ENCODE data around the gene SPTBN2. TPM values are rescaled to one million over a fixed set of nuclear protein-coding genes. Genes with fewer than 3 reads are reported as not detected.

Gene SPTBN2
- total RNA-seq, 2 donors from 2014 or later, result 3.7 to 7.1 TPM

DNA sequence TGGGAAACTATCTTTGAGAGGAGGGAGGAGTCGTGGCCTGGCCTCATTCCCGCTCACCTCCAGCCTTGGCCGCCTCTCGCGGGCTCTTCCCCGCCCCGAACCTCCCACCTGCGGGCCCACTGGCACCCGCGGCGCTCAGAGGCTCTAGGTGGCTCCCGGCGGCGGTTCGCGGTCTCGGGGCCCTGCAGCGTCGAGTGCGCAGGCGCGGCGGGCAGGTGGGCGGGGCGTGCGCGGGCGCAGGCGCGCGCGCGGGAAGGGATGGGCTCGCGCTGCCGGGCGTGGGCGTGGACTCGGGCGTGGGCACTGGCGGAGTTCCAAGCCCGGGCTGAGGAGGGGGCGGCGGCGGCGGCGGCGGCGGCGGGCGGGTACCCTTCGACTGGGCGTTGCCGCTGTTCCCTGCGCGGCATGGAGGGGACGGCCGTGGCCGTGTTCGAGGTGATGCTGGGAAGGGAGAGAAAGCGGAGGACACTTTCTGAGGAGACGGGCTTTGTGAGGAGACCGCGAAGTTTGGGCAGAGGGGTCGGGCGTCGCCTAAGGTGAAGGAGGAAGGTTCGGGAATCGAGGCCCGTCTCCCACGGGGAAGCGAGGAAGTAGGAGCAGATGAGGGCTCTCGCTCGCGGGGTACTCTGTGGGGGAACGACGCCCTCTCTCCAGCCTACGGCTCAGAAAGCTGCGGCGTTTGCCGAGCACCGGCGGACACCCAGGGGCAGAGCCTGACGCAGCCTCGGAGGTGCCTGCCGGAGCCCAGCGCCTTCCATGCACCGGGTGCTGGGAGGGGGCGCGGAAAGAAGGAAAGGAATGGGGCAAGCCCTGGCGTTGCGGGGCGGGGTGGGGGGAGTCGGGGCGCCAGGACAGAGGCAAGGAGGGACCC is 15.7 kb upstream of the SPTBN2 start:
- Histone ChIP-seq H3K4me1 (no peaks in the 10 kb centered on the region), H3K9me3 (no peaks in the 10 kb centered on the region), H3K9ac (ENCODE audit: low read depth in 2 of 2, low read length in 2 of 2) (peak overlapping the region; percentile 84 to 87), H3K27me3 (no peaks in the 10 kb centered on the region), H3K36me3 (no peaks in the 10 kb centered on the region), H3K27ac (peak overlapping the region; percentile 81), H3K4me3 (peak overlapping the region; percentile 56)
- DNase-seq, result peak; percentile 89
- intact Hi-C loops (cut with DNase I), result no loop called here
- TF ChIP-seq, protein P1, sequence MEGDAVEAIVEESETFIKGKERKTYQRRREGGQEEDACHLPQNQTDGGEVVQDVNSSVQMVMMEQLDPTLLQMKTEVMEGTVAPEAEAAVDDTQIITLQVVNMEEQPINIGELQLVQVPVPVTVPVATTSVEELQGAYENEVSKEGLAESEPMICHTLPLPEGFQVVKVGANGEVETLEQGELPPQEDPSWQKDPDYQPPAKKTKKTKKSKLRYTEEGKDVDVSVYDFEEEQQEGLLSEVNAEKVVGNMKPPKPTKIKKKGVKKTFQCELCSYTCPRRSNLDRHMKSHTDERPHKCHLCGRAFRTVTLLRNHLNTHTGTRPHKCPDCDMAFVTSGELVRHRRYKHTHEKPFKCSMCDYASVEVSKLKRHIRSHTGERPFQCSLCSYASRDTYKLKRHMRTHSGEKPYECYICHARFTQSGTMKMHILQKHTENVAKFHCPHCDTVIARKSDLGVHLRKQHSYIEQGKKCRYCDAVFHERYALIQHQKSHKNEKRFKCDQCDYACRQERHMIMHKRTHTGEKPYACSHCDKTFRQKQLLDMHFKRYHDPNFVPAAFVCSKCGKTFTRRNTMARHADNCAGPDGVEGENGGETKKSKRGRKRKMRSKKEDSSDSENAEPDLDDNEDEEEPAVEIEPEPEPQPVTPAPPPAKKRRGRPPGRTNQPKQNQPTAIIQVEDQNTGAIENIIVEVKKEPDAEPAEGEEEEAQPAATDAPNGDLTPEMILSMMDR (IDR thresholded peaks at IDR 0.05), result no peak

DNA sequence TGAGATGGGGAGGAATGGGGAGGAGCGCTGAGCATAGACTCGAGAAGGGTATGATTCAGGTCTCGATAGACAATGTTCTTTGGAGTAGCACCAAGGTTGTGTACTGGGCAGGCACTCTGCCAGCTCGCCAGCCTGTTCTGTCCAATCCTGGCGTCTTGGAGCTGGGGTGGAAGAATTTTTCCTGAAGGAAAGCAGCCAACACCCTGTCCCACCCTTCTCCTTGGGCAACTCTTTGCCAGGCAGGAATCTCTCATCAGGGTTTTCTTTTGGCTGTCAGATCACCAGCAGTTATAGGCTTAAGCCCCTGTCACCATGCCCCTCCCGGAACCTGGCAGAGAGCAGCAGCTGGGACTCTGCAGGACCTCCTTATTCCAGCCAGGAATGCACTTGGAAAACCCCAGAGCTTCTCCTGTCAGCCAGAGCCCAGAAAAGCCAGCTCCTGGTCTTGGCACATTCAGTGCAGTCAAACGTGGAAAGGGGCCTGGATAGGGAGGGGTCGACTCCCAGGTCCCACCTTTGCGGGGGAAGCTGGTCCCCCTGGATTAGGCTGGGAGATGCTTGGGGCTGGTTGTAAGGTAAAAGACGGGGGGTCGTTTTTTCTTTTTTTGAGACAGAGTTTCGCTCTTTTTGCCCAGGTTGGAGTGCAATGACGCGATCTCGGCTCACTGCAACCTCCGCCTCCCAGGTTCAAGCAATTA is 14.4 kb upstream of the SPTBN2 start:
- TF ChIP-seq, protein P1 (IDR thresholded peaks at IDR 0.05), result no peak
- H3K4me3 ChIP-seq, result peak overlapping the region; percentile 56
- no peaks in the 10 kb centered on the region for H3K36me3 ChIP-seq
- DNase-seq, result peak; percentile 91
- intact Hi-C loops (cut with DNase I), result loop anchor here (2.0 kb wide), 1 partner anchor 23 kb away; no protein-coding TSS in a partner anchor
- H3K27me3 ChIP-seq, result no peaks in the 10 kb centered on the region
- peak overlapping the region in 1 of 2 donors; percentile 61 for H3K9ac ChIP-seq (ENCODE audit: low read depth in 2 of 2, low read length in 2 of 2)
- H3K4me1 ChIP-seq, result no peaks in the 10 kb centered on the region
- no peaks in the 10 kb centered on the region for H3K9me3 ChIP-seq
- H3K27ac ChIP-seq, result peak overlapping the region; percentile 81

DNA sequence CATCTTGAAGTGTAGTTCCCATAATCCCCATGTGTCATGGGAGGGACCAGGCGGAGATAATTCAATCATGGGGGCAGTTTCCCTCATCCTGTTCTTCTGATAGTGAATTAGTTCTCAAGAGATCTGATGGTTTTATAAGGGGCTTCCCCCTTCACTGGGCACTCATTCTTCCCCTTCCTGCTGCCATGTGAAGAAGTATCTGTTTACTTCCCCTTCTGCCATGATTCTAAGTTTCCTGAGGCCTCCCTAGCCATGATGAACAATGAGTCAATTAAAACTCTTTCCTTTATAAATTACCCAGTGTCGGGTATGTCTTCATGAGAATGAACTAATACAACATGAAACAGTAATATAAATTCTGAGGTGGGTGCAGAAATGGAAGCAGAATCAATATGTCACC is 12.1 kb upstream of the SPTBN2 start:
- no peak overlapping the region for H3K4me3 ChIP-seq
- no peak overlapping the region for H3K27ac ChIP-seq
- no peaks in the 10 kb centered on the region for H3K4me1 ChIP-seq
- no peaks in the 10 kb centered on the region for H3K27me3 ChIP-seq
- H3K9ac ChIP-seq (ENCODE audit: low read depth in 2 of 2, low read length in 2 of 2), result no peak overlapping the region
- DNase-seq, result no peak
- H3K36me3 ChIP-seq, result no peaks in the 10 kb centered on the region
- intact Hi-C loops (cut with DNase I), result no loop called here
- H3K9me3 ChIP-seq, result no peaks in the 10 kb centered on the region
- TF ChIP-seq, protein P1 (IDR thresholded peaks at IDR 0.05), result no peak

DNA sequence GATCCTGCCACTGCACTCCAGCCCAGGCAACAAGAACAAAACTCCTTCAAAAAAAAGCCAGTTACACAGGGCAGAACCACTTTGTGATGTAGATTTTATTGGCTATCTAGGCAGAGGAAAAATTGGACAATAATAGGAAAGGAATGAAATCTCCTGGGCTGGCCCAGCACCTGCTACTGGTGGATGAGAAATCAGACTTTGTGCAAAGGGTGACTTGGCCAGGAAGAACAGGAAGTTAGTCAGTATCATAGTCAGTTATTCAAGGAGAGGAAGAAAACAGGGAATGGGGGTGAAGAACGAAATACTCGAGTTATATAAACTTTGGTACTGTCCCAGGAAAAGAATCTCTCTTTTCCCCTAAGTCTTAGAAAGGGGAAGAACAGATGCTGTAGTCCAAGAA is 11.0 kb upstream of the SPTBN2 start:
- DNase-seq, result no peak
- no peak overlapping the region for H3K4me3 ChIP-seq
- no peaks in the 10 kb centered on the region for H3K36me3 ChIP-seq
- H3K9me3 ChIP-seq, result no peaks in the 10 kb centered on the region
- TF ChIP-seq, protein P1 (IDR thresholded peaks at IDR 0.05), result no peak
- H3K9ac ChIP-seq (ENCODE audit: low read depth in 2 of 2, low read length in 2 of 2), result no peak overlapping the region
- H3K27me3 ChIP-seq, result no peaks in the 10 kb centered on the region
- H3K4me1 ChIP-seq, result no peaks in the 10 kb centered on the region
- intact Hi-C loops (cut with DNase I), result no loop called here
- H3K27ac ChIP-seq, result no peak overlapping the region

DNA sequence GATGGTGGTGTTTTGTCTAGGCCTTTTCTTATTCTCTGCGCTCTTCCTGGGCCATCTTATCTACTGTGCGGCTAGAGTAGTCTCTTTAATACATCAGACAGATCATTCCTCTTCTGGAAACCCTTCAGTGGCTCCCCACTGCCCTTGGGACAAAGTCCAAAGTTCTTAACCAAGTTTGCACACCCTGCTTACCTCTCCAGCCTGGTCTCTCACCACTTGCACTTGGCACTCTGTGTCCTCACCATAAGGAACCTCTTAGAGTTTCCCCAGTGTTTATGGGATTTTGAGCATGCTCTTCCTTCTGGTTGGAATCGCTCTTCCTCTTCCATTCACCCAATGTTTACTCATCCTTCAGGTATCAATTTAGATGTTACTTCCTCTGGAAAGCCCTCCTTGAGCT is 5.2 kb upstream of the SPTBN2 start:
- intact Hi-C loops (cut with DNase I), result no loop called here
- no peak overlapping the region for H3K9ac ChIP-seq (ENCODE audit: low read depth in 2 of 2, low read length in 2 of 2)
- TF ChIP-seq, protein P1 (IDR thresholded peaks at IDR 0.05), result no peak
- H3K4me1 ChIP-seq, result no peaks in the 10 kb centered on the region
- DNase-seq, result no peak
- H3K27ac ChIP-seq, result no peak overlapping the region
- no peak overlapping the region for H3K4me3 ChIP-seq
- H3K9me3 ChIP-seq, result no peaks in the 10 kb centered on the region
- H3K27me3 ChIP-seq, result peaks cover 1% of the 10 kb centered on the region
- no peaks in the 10 kb centered on the region for H3K36me3 ChIP-seq

Data from colonic mucosa (tissue), 4 donors.